Epidermal melanocyte (primary cell): ENCODE results near the gene RIPOR2.
"Not testable (repeated sequence)": the region's sequence is repeated elsewhere in the genome, so short reads cannot be mapped to it uniquely, and the experiment has no call there.

Source experiments
- DNase-seq: peaks from one replicate; pipeline ENCODE4 v3.0.0; 2011; ENCODE audit warnings: low spot score; ENCODE audit not compliant: insufficient read length

Gene RIPOR2

GRCh38 chr6:24926192-24926591 lies 9.6 kb downstream of the RIPOR2 start:
- DNase-seq, result no peak

GRCh38 chr6:24925661-24926060 lies 10.1 kb downstream of the RIPOR2 start:
- no peak for DNase-seq

GRCh38 chr6:24924580-24925356 lies 11.0 kb downstream of the RIPOR2 start:
- no peak for DNase-seq

GRCh38 chr6:24923885-24924401 lies 11.8 kb downstream of the RIPOR2 start:
- no peak for DNase-seq

- DNase-seq, result no peak
These were observed 12.9 kb downstream of the RIPOR2 start for GRCh38 chr6:24922814-24923213.

- no peak for DNase-seq
These were observed 13.6 kb downstream of the RIPOR2 start for GRCh38 chr6:24922170-24922569.

- DNase-seq, result no peak
These were observed 15.6 kb downstream of the RIPOR2 start for GRCh38 chr6:24920136-24920535.

- DNase-seq, result no peak
These were observed 16.5 kb downstream of the RIPOR2 start for GRCh38 chr6:24919056-24919892.

- DNase-seq, result no peak
These were observed 17.1 kb downstream of the RIPOR2 start for GRCh38 chr6:24918641-24919055.

GRCh38 chr6:24916496-24916895 lies 19.3 kb downstream of the RIPOR2 start:
- DNase-seq, result no peak

- DNase-seq, result no peak
These were observed 20.1 kb downstream of the RIPOR2 start for GRCh38 chr6:24915641-24916040.

GRCh38 chr6:24914082-24914481 lies 21.7 kb downstream of the RIPOR2 start:
- DNase-seq, result not testable (repeated sequence)

- DNase-seq, result no peak
These were observed 23.9 kb downstream of the RIPOR2 start for GRCh38 chr6:24911796-24912382.

- no peak for DNase-seq
These were observed 24.6 kb downstream of the RIPOR2 start for GRCh38 chr6:24910961-24911725.

GRCh38 chr6:24910331-24910960 lies 25.3 kb downstream of the RIPOR2 start:
- DNase-seq, result no peak

GRCh38 chr6:24909241-24910216 lies 26.2 kb downstream of the RIPOR2 start:
- DNase-seq, result no peak

- DNase-seq, result no peak
These were observed 27.1 kb downstream of the RIPOR2 start for GRCh38 chr6:24908650-24909035.

- peak; percentile 57 for DNase-seq
These were observed 27.7 kb downstream of the RIPOR2 start for GRCh38 chr6:24907919-24908649.

- DNase-seq, result no peak
These were observed 29.4 kb downstream of the RIPOR2 start for GRCh38 chr6:24906314-24906713.
